Skeletal muscle satellite cell (primary cell): Measurements from ENCODE around the gene VWF.

Experiments used
- H3K27me3 ChIP-seq: 2 replicates; pipeline ENCODE4 v1.7.0; 2013; ENCODE audit warnings: low read length; ENCODE audit not compliant: control insufficient read depth, insufficient read depth
- H3K36me3 ChIP-seq: 2 replicates; pipeline ENCODE4 v1.7.0; 2013; ENCODE audit warnings: mild to moderate bottlenecking, control low read depth, low read length; ENCODE audit not compliant: insufficient read depth
- H3K4me1 ChIP-seq: 2 replicates; pipeline ENCODE4 v1.7.0; 2013; ENCODE audit warnings: low read length; ENCODE audit not compliant: control insufficient read depth, insufficient read depth
- H3K4me2 ChIP-seq: 2 replicates; pipeline ENCODE4 v1.7.0; 2013; ENCODE audit warnings: mild to moderate bottlenecking, low read length
- H3K4me3 ChIP-seq: 2 replicates; pipeline ENCODE4 v1.7.0; 2013; ENCODE audit warnings: low read length
- H3K9ac ChIP-seq: 2 replicates; pipeline ENCODE4 v1.7.0; 2013; ENCODE audit warnings: mild to moderate bottlenecking, low read depth, low read length, moderate library complexity
- H3K9me3 ChIP-seq: replicated peaks from 2 replicates; pipeline ENCODE4 v1.7.0; 2013; ENCODE audit warnings: mild to moderate bottlenecking, control low read depth, low read length

The VWF gene

DNA sequence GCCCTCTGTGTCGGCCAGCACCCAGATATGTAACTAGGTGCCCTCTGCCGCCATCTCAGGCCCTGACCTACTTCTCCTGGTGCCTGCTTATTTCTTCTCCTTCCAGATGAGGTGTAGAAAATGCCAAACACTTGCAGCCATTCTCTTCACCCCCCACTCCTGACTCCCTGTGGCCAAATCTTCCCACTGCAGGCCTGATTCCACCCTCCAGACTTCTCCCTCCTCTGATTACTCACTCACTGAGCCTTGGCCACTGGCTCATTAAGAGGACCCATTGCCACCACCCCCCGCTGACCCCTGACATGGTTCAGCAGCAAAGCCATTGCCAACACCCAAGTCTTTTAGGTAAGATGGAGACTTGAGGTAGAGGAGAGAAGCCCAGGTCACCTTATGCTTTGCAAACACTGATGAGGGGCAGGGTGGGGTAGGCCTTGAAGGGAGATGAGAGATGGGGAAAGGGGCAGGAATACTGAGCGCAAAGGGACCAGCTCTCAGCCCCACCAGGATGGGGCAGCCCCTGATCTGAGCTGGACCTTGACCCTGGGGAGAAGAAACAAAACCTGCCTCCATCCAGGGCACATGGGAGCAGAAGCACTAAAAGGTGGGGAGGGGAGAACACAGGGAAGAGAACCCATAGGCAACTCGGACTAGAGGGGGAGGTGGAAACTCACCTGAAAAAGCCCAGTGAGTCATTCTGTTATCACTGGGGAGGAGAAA, 154.3 kb downstream of the VWF start:
- no peaks in the 10 kb centered on the region for H3K4me1 ChIP-seq
- no peaks in the 10 kb centered on the region for H3K36me3 ChIP-seq
- peaks cover 61% of the 10 kb centered on the region for H3K27me3 ChIP-seq
- H3K9ac ChIP-seq = no peak overlapping the region
- no peak overlapping the region for H3K4me3 ChIP-seq
- H3K9me3 ChIP-seq = no peaks in the 10 kb centered on the region
- H3K4me2 ChIP-seq = no peak overlapping the region

DNA sequence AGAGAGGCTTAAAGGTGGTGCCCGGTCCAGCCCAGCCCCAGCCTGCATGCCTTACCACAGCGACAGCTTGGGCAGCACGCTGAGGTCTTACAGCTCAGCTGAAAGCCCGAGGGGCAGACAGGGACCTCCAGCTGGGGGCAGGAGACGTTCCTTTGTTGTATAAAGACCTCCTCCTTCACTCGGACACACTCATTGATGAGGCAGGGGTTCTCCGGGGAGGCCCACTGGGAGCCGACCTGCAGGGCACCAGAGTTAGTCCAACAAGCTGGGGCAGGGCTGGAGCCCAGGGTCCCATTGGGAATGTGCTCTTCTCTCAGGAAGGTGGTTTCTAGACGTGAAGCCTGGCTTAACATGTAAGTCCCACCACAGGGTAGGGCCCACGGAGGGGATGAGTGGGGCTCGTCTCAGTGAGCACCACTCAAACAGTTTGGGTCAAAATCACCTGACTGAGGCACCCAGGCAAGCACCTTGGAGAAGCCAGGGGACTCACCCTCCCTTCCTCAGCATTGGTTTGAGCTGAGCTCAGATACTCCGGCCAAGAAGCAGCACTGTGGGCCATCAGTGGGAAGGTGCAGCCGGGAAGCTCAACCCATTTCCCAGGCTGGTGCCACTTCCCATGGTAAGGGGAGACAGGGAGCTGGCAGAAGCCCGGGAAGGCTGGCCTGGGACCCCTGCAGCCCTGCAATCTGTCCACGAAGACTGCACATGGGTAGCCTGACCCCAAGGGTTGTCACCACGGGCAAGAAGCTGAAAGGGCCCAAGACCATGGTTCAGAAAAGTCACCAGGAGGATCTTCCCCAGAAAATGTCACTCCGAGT, 155.1 kb downstream of the VWF start:
- peaks cover 63% of the 10 kb centered on the region for H3K27me3 ChIP-seq
- H3K9ac ChIP-seq = no peak overlapping the region
- H3K36me3 ChIP-seq = no peaks in the 10 kb centered on the region
- H3K4me3 ChIP-seq = no peak overlapping the region
- H3K4me1 ChIP-seq = no peaks in the 10 kb centered on the region
- no peak overlapping the region for H3K4me2 ChIP-seq
- no peaks in the 10 kb centered on the region for H3K9me3 ChIP-seq

- H3K4me2 ChIP-seq = no peak overlapping the region
- no peaks in the 10 kb centered on the region for H3K4me1 ChIP-seq
- H3K9me3 ChIP-seq = no peaks in the 10 kb centered on the region
- H3K36me3 ChIP-seq = no peaks in the 10 kb centered on the region
- H3K27me3 ChIP-seq = peaks cover 53% of the 10 kb centered on the region
- no peak overlapping the region for H3K4me3 ChIP-seq
- no peak overlapping the region for H3K9ac ChIP-seq
Measured at GRCh38 chr12:5967645-5968415, 156.6 kb downstream of the VWF start.

- H3K9ac ChIP-seq = no peak overlapping the region
- no peaks in the 10 kb centered on the region for H3K36me3 ChIP-seq
- no peak overlapping the region for H3K4me2 ChIP-seq
- H3K4me3 ChIP-seq = no peak overlapping the region
- H3K4me1 ChIP-seq = no peaks in the 10 kb centered on the region
- H3K9me3 ChIP-seq = no peaks in the 10 kb centered on the region
- peaks cover 46% of the 10 kb centered on the region for H3K27me3 ChIP-seq
Measured at GRCh38 chr12:5966486-5967095, 157.9 kb downstream of the VWF start.

DNA sequence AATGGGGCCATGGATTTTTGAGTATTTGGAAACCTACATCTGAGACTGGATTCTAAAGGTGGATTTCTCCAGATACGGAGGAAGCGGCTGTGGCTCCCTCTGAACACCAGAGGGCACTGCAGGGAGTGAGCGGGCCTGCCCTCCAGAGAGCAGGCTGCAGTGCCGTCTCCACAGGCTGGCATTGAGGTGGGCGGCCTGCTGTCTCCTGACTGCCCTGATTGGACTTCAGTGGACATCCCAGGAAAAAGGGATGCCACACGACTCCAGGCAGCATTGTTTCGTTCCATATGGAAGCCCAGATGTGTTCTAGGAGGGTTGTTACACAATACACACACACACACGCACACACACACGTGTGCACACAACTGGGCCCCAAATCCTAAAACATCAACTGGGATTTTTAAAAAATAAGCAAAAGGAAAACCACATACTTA, 158.5 kb downstream of the VWF start:
- H3K9ac ChIP-seq = no peak overlapping the region
- no peak overlapping the region for H3K4me2 ChIP-seq
- no peaks in the 10 kb centered on the region for H3K9me3 ChIP-seq
- H3K4me3 ChIP-seq = no peak overlapping the region
- no peaks in the 10 kb centered on the region for H3K4me1 ChIP-seq
- peaks cover 39% of the 10 kb centered on the region for H3K27me3 ChIP-seq
- no peaks in the 10 kb centered on the region for H3K36me3 ChIP-seq

- H3K4me1 ChIP-seq = no peaks in the 10 kb centered on the region
- no peak overlapping the region for H3K4me2 ChIP-seq
- H3K4me3 ChIP-seq = no peak overlapping the region
- H3K36me3 ChIP-seq = no peaks in the 10 kb centered on the region
- no peak overlapping the region for H3K9ac ChIP-seq
- H3K9me3 ChIP-seq = no peaks in the 10 kb centered on the region
- H3K27me3 ChIP-seq = peaks cover 43% of the 10 kb centered on the region
Measured at GRCh38 chr12:5964913-5965900, 159.3 kb downstream of the VWF start.

DNA sequence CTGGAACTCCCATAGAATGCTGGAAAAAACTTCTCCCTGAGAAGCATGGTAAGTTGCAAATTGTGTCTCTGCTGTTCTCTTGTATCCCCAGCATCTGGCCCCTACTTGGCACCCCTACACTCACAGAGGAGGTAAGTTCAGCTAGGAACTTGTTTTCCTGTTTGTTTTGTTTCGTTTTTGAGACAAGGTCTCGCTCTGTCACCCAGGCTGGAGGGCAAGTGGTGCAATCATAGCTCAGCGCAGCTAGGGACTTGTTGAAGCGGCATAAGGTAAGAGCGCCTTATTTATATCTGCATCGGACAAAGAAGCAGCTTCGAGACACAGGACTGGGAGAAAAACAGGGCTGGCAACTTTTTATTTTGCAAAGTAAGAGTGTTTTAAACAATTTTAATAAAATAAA, 161.0 kb downstream of the VWF start:
- no peaks in the 10 kb centered on the region for H3K36me3 ChIP-seq
- no peaks in the 10 kb centered on the region for H3K9me3 ChIP-seq
- H3K27me3 ChIP-seq = peaks cover 29% of the 10 kb centered on the region
- no peak overlapping the region for H3K4me3 ChIP-seq
- no peak overlapping the region for H3K9ac ChIP-seq
- no peak overlapping the region for H3K4me2 ChIP-seq
- no peaks in the 10 kb centered on the region for H3K4me1 ChIP-seq

DNA sequence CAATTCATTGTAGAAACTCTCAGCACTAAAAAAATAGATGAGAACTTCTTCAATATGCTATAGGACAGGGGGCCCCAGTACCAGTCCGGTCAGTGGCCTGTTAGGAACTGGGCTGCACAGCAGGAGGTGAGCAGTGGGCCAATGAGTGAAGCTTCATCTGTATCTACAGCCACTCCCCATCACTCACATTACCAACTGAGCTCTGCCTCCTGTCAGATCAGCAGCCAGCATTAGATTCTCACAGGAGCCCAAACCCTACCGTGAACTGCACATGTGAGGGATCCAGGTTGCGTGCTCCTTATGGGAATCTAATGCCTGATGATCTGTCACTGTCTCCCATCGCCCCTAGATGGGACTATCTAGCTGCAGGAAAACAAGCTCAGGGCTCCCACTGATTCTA, 163.7 kb downstream of the VWF start:
- H3K4me3 ChIP-seq = no peak overlapping the region
- no peaks in the 10 kb centered on the region for H3K4me1 ChIP-seq
- peaks cover 29% of the 10 kb centered on the region for H3K27me3 ChIP-seq
- no peaks in the 10 kb centered on the region for H3K9me3 ChIP-seq
- H3K36me3 ChIP-seq = no peaks in the 10 kb centered on the region
- H3K4me2 ChIP-seq = no peak overlapping the region
- no peak overlapping the region for H3K9ac ChIP-seq

GRCh38 chr12:5956987-5957386, 167.5 kb downstream of the VWF start:
- Histone ChIP-seq H3K4me3 (no peak overlapping the region), H3K9ac (no peak overlapping the region), H3K9me3 (no peaks in the 10 kb centered on the region), H3K27me3 (peaks cover 27% of the 10 kb centered on the region), H3K36me3 (no peaks in the 10 kb centered on the region), H3K4me2 (no peak overlapping the region), H3K4me1 (no peaks in the 10 kb centered on the region)

DNA sequence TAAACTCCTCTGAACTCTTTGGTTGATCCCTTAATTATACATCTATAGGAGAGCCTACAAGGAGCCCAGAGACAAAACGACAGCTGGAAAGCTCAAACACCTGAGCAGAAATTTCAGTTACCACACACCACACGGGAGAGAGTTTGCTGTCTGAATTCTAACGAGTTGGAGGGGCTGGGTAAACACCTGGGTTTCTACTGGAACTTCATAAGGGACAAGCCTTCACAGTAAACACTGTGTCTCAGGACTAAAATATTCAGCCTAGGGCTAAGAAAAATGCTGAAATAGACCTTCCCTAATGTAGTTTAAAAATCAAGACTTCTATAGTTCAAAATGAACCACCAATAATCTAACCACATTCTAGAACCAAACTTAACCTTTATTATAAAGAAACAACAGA, 169.8 kb downstream of the VWF start:
- Histone ChIP-seq H3K9me3 (no peaks in the 10 kb centered on the region), H3K9ac (no peak overlapping the region), H3K4me1 (no peaks in the 10 kb centered on the region)

More for the DNA sequence above, 169.8 kb downstream of the VWF start:
- Histone ChIP-seq H3K4me2 (no peak overlapping the region), H3K27me3 (peaks cover 35% of the 10 kb centered on the region), H3K36me3 (no peaks in the 10 kb centered on the region), H3K4me3 (no peak overlapping the region)
